NCI-H187 (cell line): ENCODE results near the gene ANKS6.

Experiments used
- DNase-seq, 2 experiments: peaks; one replicate each; lab custom pipeline; 2025; lab: John Stamatoyannopoulos, UW

ANKS6 gene

DNA sequence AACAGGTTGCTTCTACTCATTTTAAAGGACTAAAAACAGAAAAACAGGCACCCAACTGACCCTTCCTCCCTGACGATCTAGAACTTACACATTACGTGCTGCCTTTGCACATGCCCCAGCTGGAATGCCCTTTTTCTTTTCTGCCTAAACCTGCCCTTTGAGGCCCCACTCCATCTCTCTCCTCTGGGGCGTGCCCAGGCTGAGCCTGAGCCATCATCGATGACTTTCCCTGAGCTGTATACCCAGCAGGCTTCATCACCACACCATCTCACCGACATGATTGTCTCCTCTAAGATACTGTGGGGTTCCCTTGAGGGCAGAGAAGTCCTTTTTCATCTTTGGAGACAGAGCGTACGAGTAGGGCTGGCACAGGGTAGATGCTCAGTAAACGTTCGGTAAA lies 63.6 kb downstream of the ANKS6 start:
- no peak for DNase-seq

- DNase-seq, result no peak
Measured at GRCh38 chr9:98732091-98732490, 64.3 kb downstream of the ANKS6 start.

GRCh38 chr9:98730871-98731270 lies 65.5 kb downstream of the ANKS6 start:
- no peak for DNase-seq

DNA sequence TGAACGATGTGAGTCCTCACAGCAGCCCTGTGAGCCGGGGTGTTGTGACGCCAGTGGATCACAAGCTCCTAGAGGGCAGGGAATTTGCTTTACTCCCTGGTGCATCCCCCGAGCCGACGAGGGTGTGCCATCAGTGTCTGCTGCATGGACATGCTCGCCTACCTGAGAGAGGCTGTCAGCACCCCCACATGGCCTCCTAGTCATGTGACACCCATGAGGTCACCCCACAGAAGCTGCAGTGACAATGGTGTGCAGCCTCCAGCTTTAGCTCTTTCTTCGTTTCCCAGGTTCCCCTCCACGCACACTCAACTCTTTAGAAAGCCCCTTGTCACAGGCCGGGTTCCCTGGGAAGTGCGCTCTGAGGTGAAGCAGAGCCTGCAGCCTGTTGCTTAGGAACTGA lies 67.9 kb downstream of the ANKS6 start:
- DNase-seq, result no peak

- DNase-seq, result no peak
Measured at GRCh38 chr9:98727428-98727827, 68.9 kb downstream of the ANKS6 start.

DNA sequence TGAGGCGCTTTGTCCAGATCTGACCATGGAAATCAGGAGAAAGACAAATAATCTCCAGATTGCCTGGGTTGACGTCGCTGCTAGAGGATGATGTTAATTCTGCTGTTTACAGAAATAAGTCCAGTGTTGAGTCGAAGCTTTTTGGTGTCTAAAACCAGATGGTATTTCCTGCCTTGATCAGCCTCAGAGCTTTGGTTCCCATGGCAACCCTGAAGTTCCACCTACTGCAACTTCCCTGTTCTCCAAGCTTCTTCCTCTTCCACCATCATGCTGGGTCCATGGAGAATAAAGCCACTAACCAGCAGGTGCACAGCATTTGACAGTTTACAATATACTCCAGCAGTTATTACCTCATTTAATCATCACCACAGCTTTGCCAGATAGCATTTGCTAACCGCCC lies 69.6 kb downstream of the ANKS6 start:
- no peak for DNase-seq

DNA sequence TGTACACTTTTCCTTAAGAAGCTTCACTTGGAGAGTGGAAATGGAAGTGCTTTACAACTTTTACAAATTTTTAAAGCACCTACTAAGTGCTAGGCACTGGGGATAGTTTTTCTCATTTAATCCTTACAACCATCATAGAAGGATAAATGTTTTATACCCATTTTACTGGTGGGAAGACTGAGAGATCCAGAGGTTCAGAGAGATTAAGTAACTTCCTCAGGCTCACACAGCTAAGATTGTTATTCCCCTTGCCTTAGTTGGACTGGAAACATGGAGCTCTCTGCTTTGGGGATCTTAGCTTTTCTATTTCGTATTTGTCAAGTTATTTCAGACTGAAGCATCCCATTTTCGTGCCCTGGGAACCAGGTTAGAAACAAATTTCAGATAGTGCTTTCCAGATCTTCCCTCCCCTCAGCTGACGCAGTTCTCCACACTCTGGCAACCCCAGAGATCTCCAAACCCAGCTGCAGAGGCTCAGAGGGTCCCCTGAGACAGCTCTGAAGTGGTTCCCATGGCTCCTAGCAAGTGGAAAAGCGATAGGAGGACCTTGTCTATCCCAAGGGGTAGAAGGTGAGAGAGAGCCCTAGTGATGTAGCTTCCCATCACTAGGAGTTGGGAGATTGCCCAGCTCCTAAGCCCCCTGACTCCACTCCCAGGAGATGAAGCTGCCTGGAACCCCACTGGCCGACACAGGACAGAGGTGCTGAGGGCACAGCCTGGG lies 71.4 kb downstream of the ANKS6 start:
- no peak for DNase-seq

- no peak for DNase-seq
Measured at GRCh38 chr9:98721643-98722042, 74.7 kb downstream of the ANKS6 start.

- DNase-seq, result no peak
Measured at GRCh38 chr9:98720402-98720801, 76.0 kb downstream of the ANKS6 start.

GRCh38 chr9:98719055-98719454 lies 77.3 kb downstream of the ANKS6 start:
- no peak for DNase-seq

GRCh38 chr9:98714833-98715232 lies 81.5 kb downstream of the ANKS6 start:
- no peak for DNase-seq

GRCh38 chr9:98712987-98713386 lies 83.4 kb downstream of the ANKS6 start:
- DNase-seq, result no peak

DNA sequence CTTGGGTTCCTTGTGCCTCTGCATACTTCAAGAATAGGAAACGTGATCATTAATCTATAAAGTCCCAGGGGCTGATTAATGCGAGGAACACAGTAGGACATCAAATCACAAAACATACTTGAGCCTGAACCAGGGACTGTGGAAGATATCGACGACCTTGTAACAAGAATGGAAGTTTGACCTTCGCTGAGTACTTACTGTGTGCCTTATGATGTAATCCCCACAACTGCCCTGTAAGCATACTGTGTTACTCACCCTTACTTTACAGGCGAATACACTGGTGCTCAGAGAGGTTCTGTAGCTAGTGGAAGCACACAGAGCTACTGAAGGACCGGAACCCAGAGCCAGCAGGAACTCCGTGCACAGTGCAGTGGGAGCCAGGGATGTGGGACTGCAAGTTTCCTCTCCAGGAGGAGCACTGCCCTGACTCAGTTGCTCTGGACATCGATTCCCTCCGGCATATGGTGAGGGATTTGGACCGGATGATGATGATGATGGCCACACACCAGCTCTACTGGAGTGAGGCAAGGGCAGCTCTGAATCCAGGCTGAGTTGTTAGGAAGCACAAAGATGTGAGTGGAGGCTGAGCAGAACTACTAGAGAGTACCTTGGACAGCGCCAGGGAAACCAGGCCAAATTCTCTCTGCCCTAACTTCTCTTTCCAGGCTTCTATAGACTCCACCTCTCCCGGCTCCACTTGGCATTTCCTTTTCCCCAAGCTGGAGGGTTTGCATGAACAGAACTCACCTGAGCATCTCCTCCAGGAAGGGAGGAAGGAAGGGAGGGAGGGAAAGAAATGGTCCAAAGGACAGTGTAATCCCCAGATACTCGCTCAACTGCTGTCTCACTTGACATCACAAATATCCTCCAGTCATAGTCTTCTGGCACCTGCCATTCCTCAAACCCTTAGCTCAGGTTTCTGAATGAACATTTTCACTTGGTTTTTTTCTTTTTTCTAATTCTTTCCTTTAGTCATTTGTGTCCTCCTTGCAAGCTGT lies 86.1 kb downstream of the ANKS6 start:
- no peak for DNase-seq

DNA sequence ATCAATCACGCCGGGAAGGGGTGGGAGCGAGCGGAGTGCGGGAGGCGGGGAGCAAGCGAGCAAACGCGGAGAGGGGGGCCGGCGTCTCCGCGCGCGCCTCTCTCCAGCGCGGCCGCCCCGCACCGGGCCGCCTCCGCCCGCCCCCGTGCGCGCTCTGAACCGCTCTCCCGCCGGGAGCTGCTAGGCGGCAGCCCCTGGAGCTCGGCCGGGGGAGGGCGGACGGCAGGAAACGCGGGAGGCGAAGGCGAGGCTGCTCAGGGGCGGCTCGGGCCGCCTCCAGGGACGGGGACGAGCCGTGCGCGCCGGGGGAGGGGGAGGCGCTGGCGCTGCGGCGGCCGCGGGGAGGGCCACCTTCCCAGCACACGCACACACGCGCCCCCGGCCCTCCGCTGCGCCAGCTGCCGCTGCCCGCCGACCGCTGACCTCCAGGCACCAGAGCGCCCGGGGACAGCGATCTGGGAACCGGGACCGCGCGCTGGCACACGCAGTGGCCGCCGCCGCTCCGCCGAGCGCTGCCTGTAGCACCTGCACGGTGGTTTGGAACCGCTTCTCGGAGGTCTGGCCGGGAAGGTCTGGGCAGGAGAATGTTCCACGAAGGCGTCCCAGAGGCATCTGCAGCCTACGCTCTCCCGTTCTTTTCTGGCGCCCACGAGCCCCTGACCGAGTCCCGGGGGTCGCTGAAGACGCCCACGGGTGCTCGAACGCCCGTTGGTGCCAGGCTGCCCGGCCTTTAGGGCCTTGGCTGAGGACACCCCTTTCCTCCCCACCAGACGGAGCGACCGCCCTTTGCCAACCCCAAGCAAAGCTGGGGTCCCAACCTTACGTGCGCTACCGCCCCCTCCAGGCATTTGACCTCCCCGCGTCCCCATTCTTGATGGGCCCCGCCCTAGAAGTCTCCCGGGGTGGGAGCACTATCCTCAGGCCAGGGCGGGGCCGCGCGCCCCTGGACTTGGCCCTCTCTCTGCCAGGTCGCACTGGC lies 87.1 kb downstream of the ANKS6 start, which contains the start of gene GABBR2:
Gene GABBR2, minus strand, starts transcription at position 3 of the 979 bp plus-strand sequence. CDS start 198 bp downstream, outside the sequence.
- no peak for DNase-seq

- DNase-seq, result no peak
Measured at GRCh38 chr9:98708103-98708932, 88.0 kb downstream of the ANKS6 start.

DNA sequence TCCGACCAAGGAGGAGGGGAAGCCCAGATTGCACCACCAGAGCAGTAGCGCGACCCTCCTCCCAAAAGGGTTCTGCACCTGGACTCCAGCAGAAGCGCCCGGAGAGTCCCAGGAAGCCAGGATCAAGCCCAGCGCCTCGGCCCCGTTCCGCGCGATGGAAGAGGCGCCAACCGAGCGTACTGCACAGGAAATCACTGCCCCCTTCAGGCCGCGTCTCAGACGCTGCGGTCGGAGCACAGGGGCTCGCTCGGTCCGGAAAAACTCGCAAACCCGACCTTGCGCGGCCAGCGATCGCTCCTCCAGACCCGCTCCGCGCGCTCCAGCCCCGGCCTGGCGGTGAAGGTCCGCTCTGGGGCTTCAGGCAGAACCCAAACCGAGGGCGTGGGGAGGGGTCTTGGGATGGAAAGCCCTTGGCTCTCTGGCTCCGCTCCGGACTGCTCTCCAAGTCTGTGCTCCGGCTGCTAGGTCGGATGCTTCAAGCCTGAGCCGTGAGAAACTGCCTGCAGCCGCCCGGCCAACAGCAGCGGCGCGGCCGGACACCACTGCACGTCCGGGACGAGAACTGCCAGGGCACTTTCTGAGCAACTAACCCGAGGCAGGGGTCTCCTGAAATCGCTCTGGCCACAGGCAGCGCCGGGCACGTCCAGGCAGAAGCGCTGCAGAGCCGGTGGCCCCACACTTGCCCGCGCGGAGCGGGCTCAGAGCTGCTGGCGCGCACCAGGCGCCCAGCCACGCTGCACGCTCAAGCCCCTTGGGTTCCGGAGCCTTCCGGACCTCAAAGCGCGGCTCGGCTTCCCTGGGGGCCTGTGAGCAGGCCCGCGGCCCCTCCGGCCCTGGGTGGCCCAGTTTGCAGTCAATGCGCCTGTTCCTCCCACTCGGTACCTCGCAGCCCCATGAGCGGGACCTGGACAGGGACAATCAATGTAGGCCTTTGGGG lies 88.9 kb downstream of the ANKS6 start:
- no peak for DNase-seq

DNA sequence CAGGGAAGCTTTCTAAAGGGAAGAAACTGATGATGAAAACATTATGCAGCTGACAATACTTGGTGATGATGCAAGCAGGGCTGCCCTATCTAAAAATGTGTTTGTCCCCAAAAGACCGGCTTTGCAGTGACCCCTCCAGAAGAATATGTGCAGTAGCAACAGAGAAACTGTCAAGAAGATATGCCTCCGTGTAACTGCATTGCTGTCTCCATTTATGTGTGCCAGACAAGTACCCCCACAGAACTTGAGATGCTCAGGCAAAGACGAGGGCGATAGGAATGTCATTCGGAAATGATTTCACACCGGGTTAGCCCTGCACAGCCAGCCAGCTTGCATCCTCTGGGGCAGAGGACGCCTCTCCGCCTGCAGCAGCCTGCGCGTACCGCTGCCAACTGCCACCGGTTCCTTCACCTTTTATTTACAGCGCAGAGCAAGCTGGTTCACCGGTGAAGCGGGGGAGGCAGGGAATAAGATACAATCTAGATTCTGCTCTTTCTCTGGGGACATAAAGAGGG lies 89.6 kb downstream of the ANKS6 start:
- DNase-seq, result no peak

- no peak for DNase-seq
Measured at GRCh38 chr9:98702835-98703380, 93.4 kb downstream of the ANKS6 start.

- no peak for DNase-seq
Measured at GRCh38 chr9:98702340-98702739, 94.0 kb downstream of the ANKS6 start.
